NB4 (cell line): ENCODE results near the gene AGPAT3.

Source experiments
- CTCF ChIP-seq: IDR thresholded peaks from one replicate; pipeline ENCODE4 v1.5.1; 2012; ENCODE audit warnings: low read depth, low read length
- MYC ChIP-seq: IDR thresholded peaks from 2 replicates; pipeline ENCODE4 v1.6.1; 2011; ENCODE audit warnings: low read depth, low read length
- POLR2A ChIP-seq: IDR thresholded peaks from 2 replicates; pipeline ENCODE4 v1.6.1; 2011; ENCODE audit warnings: mild to moderate bottlenecking; ENCODE audit not compliant: insufficient read length; ENCODE audit errors: extremely low read depth

- TF ChIP-seq CTCF = no peak
- TF ChIP-seq POLR2A = no peak
- no peak for TF ChIP-seq MYC
Observed at GRCh38 chr21:43825242-43825935, 39.6 kb upstream of the AGPAT3 start.
